ENCODE data around the gene DRGX.

GRCh38 chr10:49323171-49323895 lies 72.6 kb downstream of the DRGX start:
- TF ChIP-seq CTCF (IDR thresholded peaks at IDR 0.05; ENCODE audit: low read depth, low read length), result no peak
- TF ChIP-seq, protein P1, sequence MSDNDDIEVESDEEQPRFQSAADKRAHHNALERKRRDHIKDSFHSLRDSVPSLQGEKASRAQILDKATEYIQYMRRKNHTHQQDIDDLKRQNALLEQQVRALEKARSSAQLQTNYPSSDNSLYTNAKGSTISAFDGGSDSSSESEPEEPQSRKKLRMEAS (IDR thresholded peaks at IDR 0.05; ENCODE audit: low read depth, low read length), result no peak
- TF ChIP-seq POLR2A (IDR thresholded peaks at IDR 0.05; ENCODE audit: extremely low read depth, insufficient read length), result no peak

Measured in NB4 (cell line).